HG02973 (cell line): Measurements from ENCODE around the gene SSC5D.

Experiments used
- ATAC-seq: cut with Tn5 transposase; IDR thresholded peaks from one replicate; pipeline ENCODE4 v1.9.1; 2021; ENCODE audit warnings: moderate library complexity; ENCODE audit not compliant: unreplicated experiment

The SSC5D gene

GRCh38 chr19:55535173-55535964, 47.1 kb downstream of the SSC5D start:
- no peak for ATAC-seq

DNA sequence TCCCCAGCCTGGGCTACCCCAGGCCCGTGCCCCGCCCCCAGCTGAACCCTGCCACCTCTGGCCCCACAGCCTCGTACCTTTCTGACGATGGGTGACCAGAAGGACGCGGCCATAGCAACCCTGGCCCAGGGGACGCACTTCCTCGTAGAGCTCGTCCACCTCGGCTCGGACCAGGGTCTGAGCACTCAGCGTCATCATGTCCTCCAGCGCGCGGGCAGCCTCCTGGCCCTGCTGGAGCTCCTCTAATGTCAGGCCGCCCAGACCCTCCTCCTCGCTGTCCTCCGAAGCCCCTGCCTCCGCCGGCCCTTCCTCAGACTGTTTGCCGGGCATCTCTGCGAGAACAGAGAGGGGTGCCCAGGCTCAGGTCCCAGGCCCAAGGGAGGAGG, 47.7 kb downstream of the SSC5D start:
- no peak for ATAC-seq

GRCh38 chr19:55536366-55536765, 48.1 kb downstream of the SSC5D start:
- ATAC-seq = no peak

GRCh38 chr19:55536951-55537740, 48.9 kb downstream of the SSC5D start, which contains the start of gene SBK2:
SBK2 (minus strand) TSS chr19:55537133; CDS start chr19:55536294, 839 bp downstream.
- ATAC-seq = no peak

- no peak for ATAC-seq
Measured at GRCh38 chr19:55537741-55538111, 49.5 kb downstream of the SSC5D start.

GRCh38 chr19:55538132-55538531, 49.9 kb downstream of the SSC5D start:
- ATAC-seq = no peak

DNA sequence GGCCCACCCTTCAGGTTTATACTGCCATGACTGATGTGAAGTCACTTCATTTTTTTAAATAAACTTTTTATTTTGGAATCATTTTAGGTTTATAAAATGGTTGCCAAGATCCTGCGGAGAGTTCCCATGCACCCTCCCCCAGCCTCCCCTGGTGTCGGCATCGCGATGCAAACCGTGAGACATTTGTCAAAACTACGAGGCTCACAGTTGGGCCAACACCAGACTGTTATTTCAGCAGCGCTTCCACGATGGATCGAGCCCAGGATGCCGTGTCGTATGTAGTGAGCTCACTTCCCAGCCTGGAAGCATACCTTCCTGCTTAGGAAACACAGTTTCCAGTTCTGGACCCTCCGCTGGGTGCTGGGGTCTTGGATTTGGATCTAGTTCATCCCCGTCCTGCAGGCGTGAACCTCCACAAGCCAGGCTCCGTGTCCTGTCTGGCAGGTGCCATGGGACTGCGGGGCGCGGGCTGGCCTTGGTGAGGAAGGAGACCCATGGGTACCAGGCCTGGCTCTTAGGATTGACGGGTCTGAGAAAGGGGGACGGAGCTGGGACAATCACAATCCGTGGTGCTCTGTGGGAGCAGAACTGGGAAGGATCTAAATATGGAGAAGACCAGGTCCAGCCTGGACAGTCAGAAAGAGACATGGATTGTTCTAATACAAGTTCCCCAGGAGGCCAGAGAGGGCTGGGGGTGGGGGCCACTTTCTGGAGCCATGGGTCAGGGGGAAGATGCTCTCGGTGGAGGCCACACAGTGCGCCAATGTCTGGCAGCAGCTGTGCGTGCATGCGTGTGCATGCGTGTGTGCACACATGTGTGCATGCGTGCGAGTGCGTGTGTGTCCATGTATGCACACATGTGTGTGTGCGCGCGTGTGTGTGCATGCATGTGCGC, 51.1 kb downstream of the SSC5D start:
- ATAC-seq = no peak

- no peak for ATAC-seq
Measured at GRCh38 chr19:55540619-55541018, 52.4 kb downstream of the SSC5D start.

DNA sequence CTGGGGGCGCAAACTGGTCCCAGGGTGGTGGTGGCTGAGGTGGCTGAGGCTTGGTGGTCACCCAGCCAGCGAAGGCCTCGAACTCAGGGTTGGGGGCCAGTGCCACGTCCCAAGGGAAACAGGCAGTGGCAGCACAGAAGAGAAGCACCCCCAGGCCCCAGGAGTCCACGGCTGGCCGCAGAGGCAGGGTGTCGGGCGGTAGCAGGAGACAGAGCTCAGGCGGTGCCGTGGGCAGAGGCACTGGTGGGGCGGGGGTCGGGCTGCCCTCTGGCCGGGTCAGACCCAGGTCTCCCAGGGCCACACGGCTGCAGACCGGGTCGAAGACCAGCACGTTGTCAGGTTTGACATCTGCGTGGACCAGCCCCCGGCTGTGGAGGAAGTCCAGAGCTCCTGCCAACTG, 52.9 kb downstream of the SSC5D start:
- no peak for ATAC-seq

- ATAC-seq = no peak
Measured at GRCh38 chr19:55542292-55542855, 54.1 kb downstream of the SSC5D start.

- no peak for ATAC-seq
Measured at GRCh38 chr19:55543567-55543966, 55.3 kb downstream of the SSC5D start.

GRCh38 chr19:55544014-55544413, 55.8 kb downstream of the SSC5D start:
- ATAC-seq = no peak

DNA sequence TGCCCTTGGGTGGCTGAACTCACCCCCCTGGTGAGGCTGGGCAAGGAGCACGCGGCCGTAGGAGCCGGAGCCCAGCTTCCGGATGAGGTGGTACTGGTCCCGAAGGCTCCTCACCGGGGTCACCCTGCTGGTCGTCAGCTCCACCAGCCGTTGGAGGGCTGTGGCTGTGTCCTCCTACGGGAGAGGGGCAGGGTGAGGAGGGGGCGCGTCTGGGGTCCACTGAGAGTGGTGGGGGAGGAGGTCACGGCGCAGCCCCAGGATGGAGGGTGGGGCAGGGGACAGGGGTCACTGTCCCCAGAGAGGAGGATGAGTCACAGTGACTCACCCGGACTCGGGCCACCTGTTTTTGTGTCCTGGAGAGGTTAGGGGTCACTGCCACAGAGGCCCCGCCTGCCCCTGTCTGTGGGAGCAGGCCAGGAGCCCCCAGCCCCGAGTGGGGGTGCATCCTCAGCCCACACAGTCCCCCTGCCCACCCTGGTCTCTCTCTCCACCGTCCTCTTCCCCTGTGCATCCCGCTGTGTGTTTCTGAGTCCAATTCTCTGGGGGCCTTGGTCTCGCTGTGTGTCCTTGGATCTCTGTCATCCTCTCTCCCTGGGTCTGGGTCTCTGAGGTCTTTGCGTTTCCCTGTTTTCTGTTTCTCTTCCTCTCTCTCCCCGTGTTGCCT, 56.7 kb downstream of the SSC5D start:
- no peak for ATAC-seq

DNA sequence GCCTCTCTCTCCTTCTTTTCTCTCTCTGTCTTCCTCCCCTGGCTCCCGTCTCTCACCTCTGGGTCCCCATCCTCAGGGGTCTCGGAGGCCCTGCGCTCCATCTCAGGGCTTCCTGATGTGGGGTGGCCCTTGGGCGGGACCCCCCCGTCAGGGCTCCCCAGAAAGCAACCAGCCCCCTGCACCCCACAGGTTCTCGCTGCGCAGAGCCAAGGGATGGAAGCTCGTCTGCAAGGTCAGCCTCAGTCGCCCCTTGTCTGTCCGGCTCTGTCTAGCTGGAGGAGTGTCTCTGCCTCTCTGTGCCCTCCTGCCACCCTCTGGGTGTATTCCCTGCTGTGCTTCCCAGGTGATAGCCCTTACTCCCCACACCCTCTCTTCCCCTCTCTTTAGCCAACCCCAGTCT, 57.2 kb downstream of the SSC5D start, which contains the start of gene SBK3:
Gene SBK3, minus strand, starts transcription at position 101 of the 400 bp plus-strand sequence. Its CDS starts 0 bp downstream, at position 101.
- ATAC-seq = no peak

- ATAC-seq = no peak
Measured at GRCh38 chr19:55546011-55546410, 57.8 kb downstream of the SSC5D start.

GRCh38 chr19:55546822-55547614, 58.8 kb downstream of the SSC5D start:
- no peak for ATAC-seq

- no peak for ATAC-seq
Measured at GRCh38 chr19:55549500-55550320, 61.5 kb downstream of the SSC5D start.

DNA sequence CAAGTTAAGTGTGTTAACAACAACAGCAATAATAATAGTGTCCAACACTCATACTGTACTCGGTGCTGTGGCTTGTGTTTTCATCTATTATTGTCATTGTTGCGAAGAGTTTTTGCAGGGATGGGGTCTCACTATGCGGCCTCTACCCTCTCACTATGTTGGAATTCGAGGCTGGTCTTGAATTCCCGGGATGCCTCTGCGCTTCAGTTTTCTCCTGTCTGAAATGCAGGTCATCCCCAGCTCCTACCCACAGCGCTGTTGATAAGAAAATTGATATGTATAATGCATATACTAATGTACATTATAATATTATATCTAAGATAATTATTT, 62.0 kb downstream of the SSC5D start:
- ATAC-seq = no peak

DNA sequence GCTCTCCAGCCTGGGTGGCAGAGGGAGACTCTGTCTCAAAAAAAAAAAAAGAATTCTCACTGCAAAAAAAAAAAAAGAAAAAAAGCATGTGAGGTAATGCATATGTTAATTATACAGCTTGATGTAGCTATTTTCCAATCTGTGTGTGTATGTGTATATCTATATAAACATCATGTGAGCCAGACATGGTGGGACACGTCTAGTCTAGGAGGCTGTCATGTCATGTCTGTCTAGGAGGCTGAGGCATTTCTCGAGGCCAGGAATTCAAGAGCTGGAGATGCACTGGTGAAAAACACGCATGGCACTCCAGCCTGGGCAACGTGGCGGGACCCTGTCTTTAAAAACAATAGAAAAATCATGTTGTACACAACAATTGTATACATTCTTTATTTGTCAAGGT, 64.0 kb downstream of the SSC5D start:
- ATAC-seq = no peak
